ENCODE results near the gene TNFSF12. TPM values are rescaled to one million over a fixed set of nuclear protein-coding genes. Genes with fewer than 3 reads are reported as not detected.
"Not testable (repeated sequence)": the region's sequence is repeated elsewhere in the genome, so short reads cannot be mapped to it uniquely, and the experiment has no call there.

The TNFSF12 gene
- total RNA-seq, 1 experiment from 2014 or later = 8.8 TPM

- no peak for DNase-seq (ENCODE audit: low read depth)
Measured at GRCh38 chr17:7586673-7587419, 38.0 kb downstream of the TNFSF12 start.

- peak; percentile 94 for DNase-seq (ENCODE audit: low read depth)
Measured at GRCh38 chr17:7587420-7588151, 38.7 kb downstream of the TNFSF12 start.

GRCh38 chr17:7588553-7589203 lies 39.8 kb downstream of the TNFSF12 start:
- DNase-seq (ENCODE audit: low read depth) = peak; percentile 58

- no peak for DNase-seq (ENCODE audit: low read depth)
Measured at GRCh38 chr17:7589204-7589868, 40.5 kb downstream of the TNFSF12 start.

- DNase-seq (ENCODE audit: low read depth) = peak; percentile 78
Measured at GRCh38 chr17:7589891-7590691, 41.2 kb downstream of the TNFSF12 start, which contains the start of gene SOX15. SOX15 (minus strand) TSS chr17:7590094; CDS start chr17:7589676, 418 bp downstream.

- peak; percentile 57 for DNase-seq (ENCODE audit: low read depth)
Measured at GRCh38 chr17:7590743-7591142, 41.9 kb downstream of the TNFSF12 start.

- no peak for DNase-seq (ENCODE audit: low read depth)
Measured at GRCh38 chr17:7591596-7591995, 42.7 kb downstream of the TNFSF12 start.

- no peak for DNase-seq (ENCODE audit: low read depth)
Measured at GRCh38 chr17:7592422-7593021, 43.7 kb downstream of the TNFSF12 start.

GRCh38 chr17:7593296-7593695 lies 44.4 kb downstream of the TNFSF12 start:
- DNase-seq (ENCODE audit: low read depth) = no peak

GRCh38 chr17:7597561-7597960 lies 48.7 kb downstream of the TNFSF12 start:
- DNase-seq (ENCODE audit: low read depth) = not testable (repeated sequence)

GRCh38 chr17:7606280-7606679 lies 57.4 kb downstream of the TNFSF12 start:
- no peak for DNase-seq (ENCODE audit: low read depth)

Other genes with a start within 250 kb of the TNFSF12 start
- 414 and 526 TPM in 2 replicates for gene EIF5A, start 241.4 kb upstream of the TNFSF12 start, total RNA-seq (2014; rRNA removed; shearing (Covaris generic))
- 92.7 and 97.9 TPM in 2 replicates for gene GPS2, start 233.7 kb upstream of the TNFSF12 start, total RNA-seq (2014; rRNA removed; shearing (Covaris generic))
- gene NEURL4, start 219.7 kb upstream of the TNFSF12 start, total RNA-seq (2014; rRNA removed; shearing (Covaris generic)) = 3.5 and 4.8 TPM in 2 replicates
- 0.12 and 0.20 TPM in 2 replicates for gene ACAP1, start 212.5 kb upstream of the TNFSF12 start, total RNA-seq (2014; rRNA removed; shearing (Covaris generic))
- gene KCTD11, start 196.9 kb upstream of the TNFSF12 start, total RNA-seq (2014; rRNA removed; shearing (Covaris generic)) = 3.4 and 5.1 TPM in 2 replicates
- not detected in 2 replicates for gene TMEM95, start 193.9 kb upstream of the TNFSF12 start, total RNA-seq (2014; rRNA removed; shearing (Covaris generic))
- gene TNK1, start 168.0 kb upstream of the TNFSF12 start, total RNA-seq (2014; rRNA removed; shearing (Covaris generic)) = 0.60 and 0.78 TPM in 2 replicates
- gene PLSCR3, start 154.5 kb upstream of the TNFSF12 start, total RNA-seq (2014; rRNA removed; shearing (Covaris generic)) = 20.8 and 23.2 TPM in 2 replicates
- 177 and 229 TPM in 2 replicates for gene TMEM256, start 145.0 kb upstream of the TNFSF12 start, total RNA-seq (2014; rRNA removed; shearing (Covaris generic))
- 3.7 and 4.2 TPM in 2 replicates for gene NLGN2, start 141.2 kb upstream of the TNFSF12 start, total RNA-seq (2014; rRNA removed; shearing (Covaris generic))
- gene SPEM1, start 128.7 kb upstream of the TNFSF12 start, total RNA-seq (2014; rRNA removed; shearing (Covaris generic)) = 0.10 TPM in 1 of 2 replicates, not detected in the other
- not detected in 2 replicates for gene SPEM2, start 123.4 kb upstream of the TNFSF12 start, total RNA-seq (2014; rRNA removed; shearing (Covaris generic))
- gene SPEM3, start 120.2 kb upstream of the TNFSF12 start, total RNA-seq (2014; rRNA removed; shearing (Covaris generic)) = not detected in 2 replicates
- gene TMEM102, start 113.6 kb upstream of the TNFSF12 start, total RNA-seq (2014; rRNA removed; shearing (Covaris generic)) = 2.9 and 5.5 TPM in 2 replicates
- gene FGF11, start 109.5 kb upstream of the TNFSF12 start, total RNA-seq (2014; rRNA removed; shearing (Covaris generic)) = 2.0 and 4.1 TPM in 2 replicates
- gene CHRNB1, start 104.0 kb upstream of the TNFSF12 start, total RNA-seq (2014; rRNA removed; shearing (Covaris generic)) = 10.4 and 11.9 TPM in 2 replicates
- 14.3 and 14.8 TPM in 2 replicates for gene ZBTB4, start 69.4 kb upstream of the TNFSF12 start, total RNA-seq (2014; rRNA removed; shearing (Covaris generic))
- gene SLC35G6, start 67.6 kb upstream of the TNFSF12 start, total RNA-seq (2014; rRNA removed; shearing (Covaris generic)) = not detected in 2 replicates
- 15.4 and 22.3 TPM in 2 replicates for gene POLR2A, start 64.7 kb upstream of the TNFSF12 start, total RNA-seq (2014; rRNA removed; shearing (Covaris generic))
- gene TNFSF13, start 9.7 kb downstream of the TNFSF12 start, total RNA-seq (2014; rRNA removed; shearing (Covaris generic)) = 0.10 and 0.60 TPM in 2 replicates
- gene SENP3, start 12.9 kb downstream of the TNFSF12 start, total RNA-seq (2014; rRNA removed; shearing (Covaris generic)) = 53.5 and 59.0 TPM in 2 replicates
- gene CD68, start 30.6 kb downstream of the TNFSF12 start, total RNA-seq (2014; rRNA removed; shearing (Covaris generic)) = 35.3 and 44.1 TPM in 2 replicates
- gene MPDU1, start 34.8 kb downstream of the TNFSF12 start, total RNA-seq (2014; rRNA removed; shearing (Covaris generic)) = 166 and 211 TPM in 2 replicates
- not detected in 2 replicates for gene SOX15, start 41.0 kb downstream of the TNFSF12 start, total RNA-seq (2014; rRNA removed; shearing (Covaris generic))
- gene FXR2, start 65.8 kb downstream of the TNFSF12 start, total RNA-seq (2014; rRNA removed; shearing (Covaris generic)) = 20.3 and 25.2 TPM in 2 replicates
- gene SAT2, start 78.8 kb downstream of the TNFSF12 start, total RNA-seq (2014; rRNA removed; shearing (Covaris generic)) = 17.4 and 31.2 TPM in 2 replicates
- not detected in 2 replicates for gene SHBG, start 81.1 kb downstream of the TNFSF12 start, total RNA-seq (2014; rRNA removed; shearing (Covaris generic))
- gene ATP1B2, start 101.9 kb downstream of the TNFSF12 start, total RNA-seq (2014; rRNA removed; shearing (Covaris generic)) = not detected in 2 replicates
- gene TP53, start 138.4 kb downstream of the TNFSF12 start, total RNA-seq (2014; rRNA removed; shearing (Covaris generic)) = 2.5 and 4.1 TPM in 2 replicates
- 22.5 and 25.7 TPM in 2 replicates for gene WRAP53, start 139.4 kb downstream of the TNFSF12 start, total RNA-seq (2014; rRNA removed; shearing (Covaris generic))
- gene EFNB3, start 156.1 kb downstream of the TNFSF12 start, total RNA-seq (2014; rRNA removed; shearing (Covaris generic)) = 0.84 and 1.3 TPM in 2 replicates
- 1.8 and 3.2 TPM in 2 replicates for gene DNAH2, start 168.7 kb downstream of the TNFSF12 start, total RNA-seq (2014; rRNA removed; shearing (Covaris generic))